GM23338 (cell line): ENCODE data around the gene SLC35A5. TPM values are rescaled to one million over a fixed set of nuclear protein-coding genes. Genes with fewer than 3 reads are reported as not detected.
"Not testable (repeated sequence)": the region's sequence is repeated elsewhere in the genome, so short reads cannot be mapped to it uniquely, and the experiment has no call there.

Source experiments
- ATAC-seq: fragments of 200-7000 bp; cut with Tn5 transposase; 3 replicates; pipeline ENCODE4 v1.9.1; 2020
- DNase-seq: peaks from one replicate; pipeline ENCODE4 v3.0.0-alpha.2; 2015; ENCODE audit warnings: low spot score
- H2AFZ ChIP-seq: fragments of 200-600 bp; sonication (generic); 2 replicates; pipeline ENCODE4 v1.8.0; 2016; ENCODE audit warnings: antibody characterized with exemption, mild to moderate bottlenecking, moderate library complexity
- H3F3A ChIP-seq: fragments of 200-600 bp; sonication (generic); replicated peaks from 2 replicates; pipeline ENCODE4 v1.8.0; 2017; ENCODE audit warnings: antibody characterized with exemption, mixed run types, low read depth
- H3K27ac ChIP-seq: fragments of 200-600 bp; sonication (generic); 2 replicates; pipeline ENCODE4 v1.6.1; 2016; ENCODE audit warnings: low read depth
- H3K27me3 ChIP-seq: fragments of 200-600 bp; sonication (generic); 2 replicates; pipeline ENCODE4 v1.8.0; 2016; ENCODE audit warnings: mild to moderate bottlenecking, mixed run types, moderate library complexity; ENCODE audit not compliant: insufficient read depth
- H3K36me3 ChIP-seq: fragments of 200-600 bp; sonication (generic); 2 replicates; pipeline ENCODE4 v1.8.0; 2016; ENCODE audit warnings: mild to moderate bottlenecking; ENCODE audit not compliant: insufficient read depth
- H3K4me1 ChIP-seq: fragments of 200-600 bp; sonication (generic); 2 replicates; pipeline ENCODE4 v1.8.0; 2016; ENCODE audit warnings: mild to moderate bottlenecking, moderate library complexity; ENCODE audit not compliant: insufficient read depth
- H3K4me2 ChIP-seq: fragments of 200-600 bp; sonication (generic); 2 replicates; pipeline ENCODE4 v1.7.1; 2017; ENCODE audit warnings: mixed run types
- H3K4me3 ChIP-seq: fragments of 200-600 bp; sonication (generic); 2 replicates; pipeline ENCODE4 v1.6.1; 2016; ENCODE audit warnings: mixed run types
- H3K79me2 ChIP-seq: fragments of 200-600 bp; sonication (generic); replicated peaks from 2 replicates; pipeline ENCODE4 v1.8.0; 2017; ENCODE audit warnings: mild to moderate bottlenecking; ENCODE audit not compliant: insufficient read depth
- H3K9me2 ChIP-seq: fragments of 200-600 bp; sonication (generic); 2 replicates; pipeline ENCODE4 v1.8.0; 2017; ENCODE audit not compliant: insufficient read depth
- H4K20me1 ChIP-seq: fragments of 200-600 bp; sonication (generic); replicated peaks from 2 replicates; pipeline ENCODE4 v1.8.0; 2017; ENCODE audit warnings: mild to moderate bottlenecking; ENCODE audit not compliant: insufficient read depth
- H3K27ac Mint-ChIP-seq: 2 replicates; pipeline ENCODE4 v1.8.0; 2020; ENCODE audit warnings: inconsistent platforms, mild to moderate bottlenecking, moderate library complexity, mixed read lengths
- H3K27me3 Mint-ChIP-seq: 3 replicates; pipeline ENCODE4 v1.8.0; 2022; ENCODE audit warnings: low read depth, mild to moderate bottlenecking, moderate library complexity, mixed read lengths, inconsistent platforms; ENCODE audit not compliant: insufficient read depth, poor library complexity
- H3K36me3 Mint-ChIP-seq: 3 replicates; pipeline ENCODE4 v1.8.0; 2021; ENCODE audit warnings: low read depth, mild to moderate bottlenecking, inconsistent platforms, moderate library complexity, mixed read lengths
- H3K4me1 Mint-ChIP-seq: 3 replicates; pipeline ENCODE4 v1.8.0; 2020; ENCODE audit warnings: mild to moderate bottlenecking, inconsistent platforms, mixed read lengths
- H3K4me3 Mint-ChIP-seq: 3 replicates; pipeline ENCODE4 v1.8.0; 2021; ENCODE audit warnings: moderate library complexity, mild to moderate bottlenecking, inconsistent platforms, mixed read lengths
- H3K9me3 Mint-ChIP-seq: 3 replicates; pipeline ENCODE4 v1.8.0; 2020; ENCODE audit warnings: moderate library complexity, mild to moderate bottlenecking, inconsistent platforms, mixed read lengths
- CREB1 ChIP-seq: fragments of 250-450 bp; sonication (Bioruptor Pico); IDR thresholded peaks from 2 replicates; pipeline ENCODE4 v1.5.0; 2020; ENCODE audit warnings: low read depth, mild to moderate bottlenecking, moderate library complexity
- EZH2phosphoT487 ChIP-seq: fragments of 200-600 bp; sonication (generic); IDR thresholded peaks from one replicate; pipeline ENCODE4 v1.8.1; 2018; ENCODE audit warnings: antibody characterized with exemption; ENCODE audit not compliant: unreplicated experiment
- JUNB ChIP-seq: IDR thresholded peaks from one replicate; pipeline ENCODE4 v1.6.1; 2016; ENCODE audit warnings: antibody characterized with exemption; ENCODE audit not compliant: unreplicated experiment
- POLR2AphosphoS5 ChIP-seq: IDR thresholded peaks from 2 replicates; pipeline ENCODE4 v1.6.1; 2016; ENCODE audit warnings: antibody characterized with exemption, low read depth
- STAT1 ChIP-seq: IDR thresholded peaks from one replicate; pipeline ENCODE4 v1.6.1; 2016; ENCODE audit warnings: antibody characterized with exemption; ENCODE audit not compliant: unreplicated experiment
- ZNF114 ChIP-seq: fragments of 250-450 bp; sonication (Bioruptor Pico); IDR thresholded peaks from 2 replicates; pipeline ENCODE4 v1.5.0; 2020; ENCODE audit warnings: mild to moderate bottlenecking, moderate library complexity
- polyA plus RNA-seq: library from polyadenylated mRNA; unstranded; fragments of >200 nt; fragmentation: Nextera tagmentation; extraction: Ambion mirVana; gene quantifications from 2 replicates; pipeline ENCODE4 v1.2.1, GENCODE V29; 2016
- total RNA-seq: library from RNA; depleted of rRNA; stranded (reverse); fragments of >200 nt; shearing (Covaris generic); gene quantifications from 2 replicates; pipeline ENCODE4 v1.2.3, GENCODE V29; 2014
- TF ChIP-seq, protein P1 (sequence below): IDR thresholded peaks from 2 replicates; pipeline ENCODE4 v1.6.1; 2016; ENCODE audit warnings: antibody characterized with exemption
- TF ChIP-seq, protein P2 (sequence below): fragments of 250-450 bp; sonication (Bioruptor Pico); IDR thresholded peaks from 2 replicates; pipeline ENCODE4 v1.5.0; 2020; ENCODE audit warnings: mild to moderate bottlenecking, moderate library complexity

SLC35A5 gene
- total and polyA plus RNA-seq, 2 experiments from 2014 or later, result 19.9 to 40.4 TPM

DNA sequence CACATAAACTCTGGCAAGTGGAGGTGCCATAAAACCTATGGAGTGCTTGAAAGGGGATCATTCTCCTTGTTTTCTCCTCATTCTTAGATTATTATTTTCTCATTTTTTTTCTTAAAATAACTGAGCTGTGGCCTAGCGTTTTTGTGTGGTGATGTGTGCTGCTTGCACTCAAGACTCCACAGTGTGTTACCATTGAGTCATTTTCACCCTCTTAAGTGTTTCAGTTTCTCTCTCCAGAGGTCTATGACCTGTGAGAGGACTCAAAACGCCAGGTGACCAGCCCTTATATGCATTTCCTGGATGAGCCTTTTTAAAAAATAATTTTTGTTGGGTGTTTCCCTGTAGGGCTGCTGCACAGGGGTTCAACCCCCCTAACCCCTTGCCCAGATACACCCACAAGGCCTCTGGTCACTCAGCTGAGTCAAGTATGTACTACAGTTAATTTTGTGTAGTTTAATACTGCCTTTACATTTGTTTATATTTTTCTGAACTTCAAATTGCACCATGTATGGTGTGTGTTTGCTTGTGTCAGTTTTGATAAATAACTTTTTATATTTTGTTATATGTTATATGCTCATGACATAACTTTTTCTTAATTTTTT, 47.2 kb upstream of the SLC35A5 start:
- no peak overlapping the region for H2AFZ ChIP-seq
- H3K4me3 ChIP-seq, result no peak overlapping the region
- H3F3A ChIP-seq, result no peaks in the 10 kb centered on the region
- DNase-seq (no peak), ATAC-seq (no peak)
- TF ChIP-seq, protein P1, sequence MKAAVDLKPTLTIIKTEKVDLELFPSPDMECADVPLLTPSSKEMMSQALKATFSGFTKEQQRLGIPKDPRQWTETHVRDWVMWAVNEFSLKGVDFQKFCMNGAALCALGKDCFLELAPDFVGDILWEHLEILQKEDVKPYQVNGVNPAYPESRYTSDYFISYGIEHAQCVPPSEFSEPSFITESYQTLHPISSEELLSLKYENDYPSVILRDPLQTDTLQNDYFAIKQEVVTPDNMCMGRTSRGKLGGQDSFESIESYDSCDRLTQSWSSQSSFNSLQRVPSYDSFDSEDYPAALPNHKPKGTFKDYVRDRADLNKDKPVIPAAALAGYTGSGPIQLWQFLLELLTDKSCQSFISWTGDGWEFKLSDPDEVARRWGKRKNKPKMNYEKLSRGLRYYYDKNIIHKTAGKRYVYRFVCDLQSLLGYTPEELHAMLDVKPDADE, result no peak
- no peak for TF ChIP-seq STAT1
- no peak for TF ChIP-seq POLR2AphosphoS5
- no peak for TF ChIP-seq JUNB
- TF ChIP-seq EZH2phosphoT487, result no peak
- TF ChIP-seq, protein P2, sequence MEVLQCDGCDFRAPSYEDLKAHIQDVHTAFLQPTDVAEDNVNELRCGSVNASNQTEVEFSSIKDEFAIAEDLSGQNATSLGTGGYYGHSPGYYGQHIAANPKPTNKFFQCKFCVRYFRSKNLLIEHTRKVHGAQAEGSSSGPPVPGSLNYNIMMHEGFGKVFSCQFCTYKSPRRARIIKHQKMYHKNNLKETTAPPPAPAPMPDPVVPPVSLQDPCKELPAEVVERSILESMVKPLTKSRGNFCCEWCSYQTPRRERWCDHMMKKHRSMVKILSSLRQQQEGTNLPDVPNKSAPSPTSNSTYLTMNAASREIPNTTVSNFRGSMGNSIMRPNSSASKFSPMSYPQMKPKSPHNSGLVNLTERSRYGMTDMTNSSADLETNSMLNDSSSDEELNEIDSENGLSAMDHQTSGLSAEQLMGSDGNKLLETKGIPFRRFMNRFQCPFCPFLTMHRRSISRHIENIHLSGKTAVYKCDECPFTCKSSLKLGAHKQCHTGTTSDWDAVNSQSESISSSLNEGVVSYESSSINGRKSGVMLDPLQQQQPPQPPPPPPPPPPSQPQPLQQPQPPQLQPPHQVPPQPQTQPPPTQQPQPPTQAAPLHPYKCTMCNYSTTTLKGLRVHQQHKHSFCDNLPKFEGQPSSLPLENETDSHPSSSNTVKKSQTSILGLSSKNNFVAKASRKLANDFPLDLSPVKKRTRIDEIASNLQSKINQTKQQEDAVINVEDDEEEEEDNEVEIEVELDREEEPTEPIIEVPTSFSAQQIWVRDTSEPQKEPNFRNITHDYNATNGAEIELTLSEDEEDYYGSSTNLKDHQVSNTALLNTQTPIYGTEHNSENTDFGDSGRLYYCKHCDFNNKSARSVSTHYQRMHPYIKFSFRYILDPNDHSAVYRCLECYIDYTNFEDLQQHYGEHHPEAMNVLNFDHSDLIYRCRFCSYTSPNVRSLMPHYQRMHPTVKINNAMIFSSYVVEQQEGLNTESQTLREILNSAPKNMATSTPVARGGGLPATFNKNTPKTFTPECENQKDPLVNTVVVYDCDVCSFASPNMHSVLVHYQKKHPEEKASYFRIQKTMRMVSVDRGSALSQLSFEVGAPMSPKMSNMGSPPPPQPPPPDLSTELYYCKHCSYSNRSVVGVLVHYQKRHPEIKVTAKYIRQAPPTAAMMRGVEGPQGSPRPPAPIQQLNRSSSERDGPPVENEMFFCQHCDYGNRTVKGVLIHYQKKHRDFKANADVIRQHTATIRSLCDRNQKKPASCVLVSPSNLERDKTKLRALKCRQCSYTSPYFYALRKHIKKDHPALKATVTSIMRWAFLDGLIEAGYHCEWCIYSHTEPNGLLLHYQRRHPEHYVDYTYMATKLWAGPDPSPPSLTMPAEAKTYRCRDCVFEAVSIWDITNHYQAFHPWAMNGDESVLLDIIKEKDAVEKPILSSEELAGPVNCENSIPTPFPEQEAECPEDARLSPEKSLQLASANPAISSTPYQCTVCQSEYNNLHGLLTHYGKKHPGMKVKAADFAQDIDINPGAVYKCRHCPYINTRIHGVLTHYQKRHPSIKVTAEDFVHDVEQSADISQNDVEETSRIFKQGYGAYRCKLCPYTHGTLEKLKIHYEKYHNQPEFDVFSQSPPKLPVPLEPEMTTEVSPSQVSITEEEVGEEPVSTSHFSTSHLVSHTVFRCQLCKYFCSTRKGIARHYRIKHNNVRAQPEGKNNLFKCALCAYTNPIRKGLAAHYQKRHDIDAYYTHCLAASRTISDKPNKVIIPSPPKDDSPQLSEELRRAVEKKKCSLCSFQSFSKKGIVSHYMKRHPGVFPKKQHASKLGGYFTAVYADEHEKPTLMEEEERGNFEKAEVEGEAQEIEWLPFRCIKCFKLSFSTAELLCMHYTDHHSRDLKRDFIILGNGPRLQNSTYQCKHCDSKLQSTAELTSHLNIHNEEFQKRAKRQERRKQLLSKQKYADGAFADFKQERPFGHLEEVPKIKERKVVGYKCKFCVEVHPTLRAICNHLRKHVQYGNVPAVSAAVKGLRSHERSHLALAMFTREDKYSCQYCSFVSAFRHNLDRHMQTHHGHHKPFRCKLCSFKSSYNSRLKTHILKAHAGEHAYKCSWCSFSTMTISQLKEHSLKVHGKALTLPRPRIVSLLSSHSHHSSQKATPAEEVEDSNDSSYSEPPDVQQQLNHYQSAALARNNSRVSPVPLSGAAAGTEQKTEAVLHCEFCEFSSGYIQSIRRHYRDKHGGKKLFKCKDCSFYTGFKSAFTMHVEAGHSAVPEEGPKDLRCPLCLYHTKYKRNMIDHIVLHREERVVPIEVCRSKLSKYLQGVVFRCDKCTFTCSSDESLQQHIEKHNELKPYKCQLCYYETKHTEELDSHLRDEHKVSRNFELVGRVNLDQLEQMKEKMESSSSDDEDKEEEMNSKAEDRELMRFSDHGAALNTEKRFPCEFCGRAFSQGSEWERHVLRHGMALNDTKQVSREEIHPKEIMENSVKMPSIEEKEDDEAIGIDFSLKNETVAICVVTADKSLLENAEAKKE (CRISPR knock-in tag), result no peak
- no peak for TF ChIP-seq CREB1
- no peak for TF ChIP-seq ZNF114
- peaks cover 18% of the 10 kb centered on the region; the same call in 1 of the 2 replicates for H3K36me3 ChIP-seq
- H3K9me3 Mint-ChIP-seq, result peaks cover 47% of the 10 kb centered on the region
- H3K4me1 ChIP-seq, result no peaks in the 10 kb centered on the region
- 0 out of 2 replicates have a peak overlapping the region, but pooled peaks have one; percentile 15 for H3K27ac ChIP-seq
- H3K79me2 ChIP-seq, result no peaks in the 10 kb centered on the region
- H3K4me1 Mint-ChIP-seq, result no peaks in the 10 kb centered on the region
- no peaks in the 10 kb centered on the region for H4K20me1 ChIP-seq
- peaks cover 3% of the 10 kb centered on the region for H3K27me3 Mint-ChIP-seq
- no peak overlapping the region for H3K27ac Mint-ChIP-seq
- H3K9me2 ChIP-seq, result no peaks in the 10 kb centered on the region
- peaks cover 40% of the 10 kb centered on the region for H3K36me3 Mint-ChIP-seq
- H3K4me2 ChIP-seq, result no peak overlapping the region
- H3K27me3 ChIP-seq, result no peaks in the 10 kb centered on the region
- H3K4me3 Mint-ChIP-seq, result no peak overlapping the region

DNA sequence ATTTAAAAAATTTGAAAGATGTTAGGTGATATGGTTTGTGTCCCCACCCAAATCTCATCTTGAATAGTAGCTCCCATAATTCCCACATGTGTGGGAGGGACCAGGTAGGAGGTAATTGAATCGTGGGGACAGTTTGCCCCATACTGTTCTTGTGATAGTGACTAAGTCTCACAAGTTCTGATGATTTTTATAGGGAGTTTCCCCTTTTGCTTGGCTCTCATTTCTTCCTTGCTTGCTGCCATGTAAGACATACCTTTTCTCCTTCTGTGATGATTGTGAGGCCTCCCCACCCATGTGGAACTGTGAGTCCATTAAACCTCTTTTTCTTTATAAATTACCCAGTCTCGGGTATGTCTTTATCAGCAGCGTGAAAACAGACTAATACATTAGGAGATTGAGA, 42.9 kb upstream of the SLC35A5 start:
- not testable (repeated sequence) for H2AFZ ChIP-seq, H3K4me3 ChIP-seq, H3K27me3 ChIP-seq, H3K4me1 Mint-ChIP-seq, H3K27ac ChIP-seq, H3K4me3 Mint-ChIP-seq, H3K27me3 Mint-ChIP-seq, DNase-seq, H4K20me1 ChIP-seq, H3K27ac Mint-ChIP-seq, H3K9me2 ChIP-seq, H3K36me3 ChIP-seq, H3F3A ChIP-seq, H3K4me2 ChIP-seq, H3K4me1 ChIP-seq, H3K79me2 ChIP-seq
- Mint-ChIP-seq H3K9me3 (peaks cover 11% of the 10 kb centered on the region; the same call in 2 of the 3 replicates), H3K36me3 (peaks cover 21% of the 10 kb centered on the region)
- ATAC-seq, result peak; percentile 21; the same call in 2 of the 3 replicates
